Measurements from ENCODE around the gene DAPK1.

- TF ChIP-seq EZH2phosphoT487 (IDR thresholded peaks at IDR 0.05; ENCODE audit: low read length) (no peak), CTCF (IDR thresholded peaks at IDR 0.05; ENCODE audit: low read length) (no peak), EZH2 (optimal IDR thresholded peaks at IDR 0.05; ENCODE audit: low read depth, low read length) (no peak)
These were observed 44.0 kb downstream of the DAPK1 start for GRCh38 chr9:87541663-87542062.
